GM12878 (cell line): ENCODE data around the gene TMEM25. TPM values are rescaled to one million over a fixed set of nuclear protein-coding genes. Genes with fewer than 3 reads are reported as not detected.

ENCODE experiments used
- ATAC-seq: fragments of 200-7000 bp; cut with Tn5 transposase; 3 replicates; pipeline ENCODE4 v1.9.1; 2020; ENCODE audit warnings: mild to moderate bottlenecking, moderate library complexity
- BruUV-seq: library from RNA; stranded (reverse); fragments of 400-500 nt; replicated peaks from 2 replicates; lab custom pipeline; 2021; lab: Mats Ljungman, UMichigan
- CTCF ChIA-PET: fragments of 300-600 bp; sonication (Branson Sonifier 250); formaldehyde crosslinking; extraction: SDS; loops from one replicate; lab custom pipeline; 2021; ENCODE audit warnings: inconsistent platforms; lab: Yijun Ruan, JAX
- POLR2A ChIA-PET: fragments of 350-600 bp; formaldehyde crosslinking; extraction: SDS; loops from one replicate; lab custom pipeline; 2021; ENCODE audit warnings: inconsistent platforms; lab: Charles Lee
- RAD21 ChIA-PET: fragments of 300-600 bp; sonication (Branson Sonifier 250); formaldehyde crosslinking; loops from one replicate; lab custom pipeline; 2023; ENCODE audit warnings: antibody characterized with exemption; ENCODE audit not compliant: unreplicated experiment; lab: Charles Lee
- SMC1A ChIA-PET: fragments of 300-600 bp; sonication (Branson Sonifier 250); formaldehyde crosslinking; loops from one replicate; lab custom pipeline; 2023; ENCODE audit not compliant: unreplicated experiment, uncharacterized antibody; lab: Charles Lee
- DNase-seq: peaks from one replicate; pipeline ENCODE4 v3.0.0-alpha.2; 2011; ENCODE audit warnings: low read depth, low spot score
- FAIRE-seq: peaks from 3 replicates; lab custom pipeline; 2011; peaks lifted over from hg19 to GRCh38; lab: Jason Lieb, UNC
- H2AFZ ChIP-seq: 2 replicates; pipeline ENCODE4 v1.6.0; 2011; ENCODE audit warnings: low read depth, low read length, control low read depth; ENCODE audit not compliant: control insufficient read depth
- H3K27ac ChIP-seq: 2 replicates; pipeline ENCODE4 v1.5.1; 2011; ENCODE audit warnings: control low read depth; ENCODE audit not compliant: control insufficient read depth, insufficient read depth
- H3K27me3 ChIP-seq, 2 experiments: replicated peaks in 1 of 2; 2 replicates each; pipeline versions ENCODE4 v1.6.0 to v1.6.1; 2011; ENCODE audit warnings: low read length in 1 of 2; ENCODE audit not compliant: control insufficient read depth in 2 of 2, insufficient read depth in 2 of 2
- H3K36me3 ChIP-seq, 2 experiments: 2 replicates each; pipeline ENCODE4 v1.5.1; 2011; ENCODE audit warnings: low read length in 1 of 2; ENCODE audit not compliant: control insufficient read depth in 2 of 2, insufficient read depth in 2 of 2
- H3K4me1 ChIP-seq: 2 replicates; pipeline ENCODE4 v1.6.1; 2011; ENCODE audit warnings: mild to moderate bottlenecking, low read length, moderate library complexity, mixed read lengths; ENCODE audit not compliant: control insufficient read depth, insufficient read depth
- H3K4me2 ChIP-seq: 2 replicates; pipeline ENCODE4 v1.6.0; 2011; ENCODE audit warnings: control low read depth; ENCODE audit not compliant: control insufficient read depth, insufficient read depth
- H3K4me3 ChIP-seq: fragments of 200-600 bp; sonication (generic); 2 replicates; pipeline ENCODE4 v1.5.1; 2016
- H3K79me2 ChIP-seq: 2 replicates; pipeline ENCODE4 v1.6.0; 2011; ENCODE audit warnings: low read length; ENCODE audit not compliant: control insufficient read depth, insufficient read depth
- H3K9ac ChIP-seq: 2 replicates; pipeline ENCODE4 v1.8.0; 2011; ENCODE audit warnings: low read length, control low read depth, mixed read lengths; ENCODE audit not compliant: control insufficient read depth, insufficient read depth
- H3K9me3 ChIP-seq: replicated peaks from 3 replicates; pipeline ENCODE4 v1.5.1; 2011; ENCODE audit warnings: mild to moderate bottlenecking, low read length; ENCODE audit not compliant: control insufficient read depth, insufficient read depth
- H4K20me1 ChIP-seq: 2 replicates; pipeline ENCODE4 v1.6.0; 2011; ENCODE audit not compliant: control insufficient read depth, insufficient read depth
- CHD1 ChIP-seq: IDR thresholded peaks from 2 replicates; pipeline ENCODE4 v1.6.1; 2012; ENCODE audit warnings: low read depth, low read length, improper control_type of control experiment
- EGR1 ChIP-seq, 2 experiments: IDR thresholded peaks; 1 replicate in 1 of 2; 2 replicates in 1 of 2; pipeline ENCODE4 v1.6.1; 2011 to 2012; ENCODE audit warnings: low read depth in 2 of 2, low read length in 2 of 2, borderline replicate concordance in 1 of 2, mild to moderate bottlenecking in 1 of 2, moderate library complexity in 1 of 2
- ESRRA ChIP-seq: IDR thresholded peaks from 2 replicates; pipeline ENCODE4 v1.6.1; 2012; ENCODE audit warnings: mild to moderate bottlenecking, low read length, improper control_type of control experiment
- JUNB ChIP-seq: IDR thresholded peaks from 2 replicates; pipeline ENCODE4 v1.6.1; 2016; ENCODE audit warnings: antibody characterized with exemption, mild to moderate bottlenecking
- LARP7 ChIP-seq: fragments of 450-650 bp; IDR thresholded peaks from 2 replicates; pipeline ENCODE4 v1.6.1; 2017; ENCODE audit warnings: mild to moderate bottlenecking
- POLR2A ChIP-seq: IDR thresholded peaks from 2 replicates; pipeline ENCODE4 v1.6.1; 2011; ENCODE audit warnings: low read depth, mild to moderate bottlenecking, low read length
- RAD51 ChIP-seq: fragments of 450-650 bp; IDR thresholded peaks from 2 replicates; pipeline ENCODE4 v1.6.1; 2016; ENCODE audit warnings: moderate library complexity, mild to moderate bottlenecking, inconsistent platforms
- SREBF1 ChIP-seq: IDR thresholded peaks from 2 replicates; pipeline ENCODE4 v1.6.1; 2012; ENCODE audit warnings: mild to moderate bottlenecking, low read length
- ZBTB11 ChIP-seq: fragments of 450-650 bp; formaldehyde crosslinking; IDR thresholded peaks from 2 replicates; pipeline ENCODE4 v1.5.0; 2022; ENCODE audit warnings: mild to moderate bottlenecking, missing genetic modification characterization
- WGBS: methylation state at CpG from one replicate; pipeline ENCODE4 v1.1.6; 2016; ENCODE audit warnings: low lambda C conversion rate; ENCODE audit not compliant: insufficient replicate concordance, insufficient coverage; ENCODE audit errors: missing lambda C conversion rate; 5-methylcytosine and 5-hydroxymethylcytosine counted together
- in situ Hi-C: fragments of 300-500 bp; cut with MboI; formaldehyde crosslinking; loops from 9 replicates; pipeline ENCODE4 v1.14.3; 2018; ENCODE audit warnings: mixed read lengths
- intact Hi-C: fragments of 100-400 bp; cut with micrococcal nuclease; formaldehyde crosslinking; loops from one replicate; pipeline ENCODE4 v1.14.2; 2022; ENCODE audit not compliant: unreplicated experiment
- polyA plus RNA-seq, 11 experiments: library from polyadenylated mRNA; depleted of rRNA in 4 of 11; unstranded in 6 of 11; stranded (reverse) in 5 of 11; fragments of >200 nt; fragmentation: Nextera tagmentation in 4 of 11; fragmentation: Illumina TruSeq in 1 of 11; extraction: Ambion mirVana in 4 of 11; extraction: Trizol in 1 of 11; gene quantifications; 1 replicate in 1 of 11; 2 replicates in 10 of 11; pipeline versions ENCODE4 v1.2.1 to v1.2.3, GENCODE V29; 2011 to 2016; ENCODE audit warnings: inconsistent platforms in 2 of 11, missing spikeins in 2 of 11, low read depth in 1 of 11
- total RNA-seq, 4 experiments: library from RNA; depleted of rRNA in 3 of 4; stranded (reverse); fragments of >200 nt in 3 of 4; fragmentation: Illumina TruSeq in 1 of 4; extraction: Trizol in 1 of 4; gene quantifications; 2 replicates each; pipeline versions ENCODE4 v1.2.1 to v1.2.3, GENCODE V29; 2013 to 2021
- TF ChIP-seq, protein P1 (sequence below): IDR thresholded peaks from 2 replicates; pipeline ENCODE4 v1.6.1; 2012; ENCODE audit warnings: low read depth, low read length, improper control_type of control experiment
- TF ChIP-seq, protein P2 (sequence below): IDR thresholded peaks from 2 replicates; pipeline ENCODE4 v1.6.1; 2012; ENCODE audit warnings: mild to moderate bottlenecking, low read depth, low read length

The TMEM25 gene
- total and polyA plus RNA-seq, 10 of the 15 experiments (the other 5 are each of a cell fraction or from before 2014, with no cell fraction given): 1.4 to 13.9 (median 7.8) TPM

GRCh38 chr11:118572061-118572980 lies 41.3 kb downstream of the TMEM25 start, which contains the start of gene ARCN1:
TSS of gene ARCN1 (plus strand) at chr11:118572409. CDS start at chr11:118572548, 139 bp downstream.
- peaks cover 52% of the 10 kb centered on the region for H3K79me2 ChIP-seq
- in situ Hi-C loops (no loop called here), intact Hi-C loops (loop anchor here (10.0 kb wide), 1 partner anchor 278 kb away; no protein-coding TSS in a partner anchor)
- no TSS peak for BruUV-seq
- H3K27ac ChIP-seq: peak within 1 kb of the TSS; percentile 96
- peak; percentile 24 for DNase-seq
- peak within 1 kb of the TSS; percentile 97 for H3K9ac ChIP-seq
- no peaks in the 10 kb centered on the region for H3K9me3 ChIP-seq
- peaks cover 3% of the 10 kb centered on the region; the same call in 1 of the 2 replicates for H3K4me1 ChIP-seq
- H4K20me1 ChIP-seq: 0 out of 2 replicates have a peak, but pooled peaks cover 3% of the 10 kb centered on the region
- H3K4me3 ChIP-seq: peak within 1 kb of the TSS; percentile 90
- peak within 1 kb of the TSS; percentile 84 for H3K4me2 ChIP-seq
- CTCF ChIA-PET: interaction anchor here (0.6 to 1.1 kb wide), 3 partner anchors 188 to 313 kb away, joined by 3 read pairs; no protein-coding TSS in a partner anchor
- ATAC-seq: peak; percentile 90
- SMC1A ChIA-PET: no interaction called here
- peak within 1 kb of the TSS; percentile 92 for H2AFZ ChIP-seq
- no peaks in the 10 kb centered on the region for H3K27me3 ChIP-seq
- H3K36me3 ChIP-seq: peaks cover 0 to 2% of the 10 kb centered on the region in 2 experiments; a peak in 1 of 4 replicates
- POLR2A ChIA-PET: interaction anchor here (0.6 to 1.5 kb wide), 5 partner anchors 125 to 358 kb away, joined by 3 to 5 read pairs (median 3); no protein-coding TSS in a partner anchor
- peak; percentile 38 for FAIRE-seq
- RAD21 ChIA-PET: interaction anchor here (0.6 to 0.9 kb wide), 2 partner anchors 28 to 76 kb away, joined by 3 read pairs; no protein-coding TSS in a partner anchor
- WGBS: under 1% methylated on average over 41 of the region's 55 CpGs
- TF ChIP-seq, protein P1, sequence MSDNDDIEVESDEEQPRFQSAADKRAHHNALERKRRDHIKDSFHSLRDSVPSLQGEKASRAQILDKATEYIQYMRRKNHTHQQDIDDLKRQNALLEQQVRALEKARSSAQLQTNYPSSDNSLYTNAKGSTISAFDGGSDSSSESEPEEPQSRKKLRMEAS: no peak
- TF ChIP-seq LARP7 (0 out of 2 replicates have a peak, but pooled peaks have one; percentile 49), ESRRA (no peak), POLR2A (peak; percentile 96), JUNB (no peak), CHD1 (no peak), SREBF1 (no peak), ZBTB11 (CRISPR knock-in tag) (no peak), RAD51 (no peak), EGR1 (IDR thresholded peaks at IDR 0.05; ENCODE audit: borderline replicate concordance in 1 of 2, low read depth in 2 of 2, low read length in 2 of 2) (no peak; a peak in 1 of 3 replicates)
- TF ChIP-seq, protein P2, sequence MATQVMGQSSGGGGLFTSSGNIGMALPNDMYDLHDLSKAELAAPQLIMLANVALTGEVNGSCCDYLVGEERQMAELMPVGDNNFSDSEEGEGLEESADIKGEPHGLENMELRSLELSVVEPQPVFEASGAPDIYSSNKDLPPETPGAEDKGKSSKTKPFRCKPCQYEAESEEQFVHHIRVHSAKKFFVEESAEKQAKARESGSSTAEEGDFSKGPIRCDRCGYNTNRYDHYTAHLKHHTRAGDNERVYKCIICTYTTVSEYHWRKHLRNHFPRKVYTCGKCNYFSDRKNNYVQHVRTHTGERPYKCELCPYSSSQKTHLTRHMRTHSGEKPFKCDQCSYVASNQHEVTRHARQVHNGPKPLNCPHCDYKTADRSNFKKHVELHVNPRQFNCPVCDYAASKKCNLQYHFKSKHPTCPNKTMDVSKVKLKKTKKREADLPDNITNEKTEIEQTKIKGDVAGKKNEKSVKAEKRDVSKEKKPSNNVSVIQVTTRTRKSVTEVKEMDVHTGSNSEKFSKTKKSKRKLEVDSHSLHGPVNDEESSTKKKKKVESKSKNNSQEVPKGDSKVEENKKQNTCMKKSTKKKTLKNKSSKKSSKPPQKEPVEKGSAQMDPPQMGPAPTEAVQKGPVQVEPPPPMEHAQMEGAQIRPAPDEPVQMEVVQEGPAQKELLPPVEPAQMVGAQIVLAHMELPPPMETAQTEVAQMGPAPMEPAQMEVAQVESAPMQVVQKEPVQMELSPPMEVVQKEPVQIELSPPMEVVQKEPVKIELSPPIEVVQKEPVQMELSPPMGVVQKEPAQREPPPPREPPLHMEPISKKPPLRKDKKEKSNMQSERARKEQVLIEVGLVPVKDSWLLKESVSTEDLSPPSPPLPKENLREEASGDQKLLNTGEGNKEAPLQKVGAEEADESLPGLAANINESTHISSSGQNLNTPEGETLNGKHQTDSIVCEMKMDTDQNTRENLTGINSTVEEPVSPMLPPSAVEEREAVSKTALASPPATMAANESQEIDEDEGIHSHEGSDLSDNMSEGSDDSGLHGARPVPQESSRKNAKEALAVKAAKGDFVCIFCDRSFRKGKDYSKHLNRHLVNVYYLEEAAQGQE: no peak
